ENCODE measurements around the gene ADGRF3. TPM values are rescaled to one million over a fixed set of nuclear protein-coding genes. Genes with fewer than 3 reads are reported as not detected.

The ADGRF3 gene
- total and polyA plus RNA-seq, 2 of the 8 experiments (the other 6 are each of a cell fraction or from before 2014, with no cell fraction given), result 0.54 to 0.69 TPM

DNA sequence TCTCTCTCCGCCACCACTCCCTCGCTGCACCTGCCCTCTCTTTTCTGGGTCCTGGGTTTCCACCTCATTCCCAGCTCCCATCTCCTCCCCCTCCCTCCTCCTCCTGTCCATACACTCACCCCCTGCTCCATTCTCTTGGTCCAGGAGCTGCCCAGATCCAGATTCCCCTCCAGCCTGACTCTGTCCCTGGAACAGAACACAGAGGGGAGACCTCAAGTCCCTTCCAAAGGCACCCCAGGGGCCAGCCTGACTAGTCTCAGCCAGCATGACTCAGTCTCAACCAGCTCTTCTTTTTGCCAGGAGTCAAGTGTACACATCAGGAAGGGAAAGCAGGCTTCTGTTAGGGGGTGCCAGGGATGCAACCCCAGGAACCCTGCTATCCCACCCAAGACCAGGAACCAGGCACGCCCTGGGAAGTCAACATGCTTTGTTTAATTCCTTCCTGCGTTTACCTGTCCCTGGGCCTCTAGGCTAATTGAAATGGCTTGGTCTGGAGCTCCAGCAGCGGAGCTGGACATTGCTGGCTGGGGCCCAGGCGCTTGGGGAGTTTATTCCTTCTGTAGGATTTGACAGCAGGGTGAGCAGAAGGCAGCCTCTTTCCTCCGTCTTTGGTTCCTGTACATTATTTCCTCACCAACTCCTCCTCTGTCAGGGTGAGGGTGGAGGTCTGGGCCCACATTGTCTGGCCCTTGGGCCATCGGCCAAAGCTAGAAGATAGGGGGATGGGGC, 29.0 kb downstream of the ADGRF3 start (continued):
- no peak for TF ChIP-seq CHD7 (IDR thresholded peaks at IDR 0.05; ENCODE audit: insufficient replicate concordance, low read length)
- TF ChIP-seq TEAD4 (IDR thresholded peaks at IDR 0.05; ENCODE audit: low read depth, low read length), result no peak
- no peak for TF ChIP-seq NRF1 (IDR thresholded peaks at IDR 0.05; ENCODE audit: low read depth, low read length)
- no peak for TF ChIP-seq ASH2L (IDR thresholded peaks at IDR 0.05; ENCODE audit: low read length)
- TF ChIP-seq CTBP2 (IDR thresholded peaks at IDR 0.05; ENCODE audit: borderline replicate concordance, insufficient read depth, insufficient read length, low read length), result no peak
- no peak for TF ChIP-seq SUZ12 (IDR thresholded peaks at IDR 0.05; ENCODE audit: low read length)
- no peak for TF ChIP-seq EZH2 (IDR thresholded peaks at IDR 0.05; ENCODE audit: low read depth, low read length, severe bottlenecking)
- no peak for TF ChIP-seq CHD2 (IDR thresholded peaks at IDR 0.05; ENCODE audit: low read length)
- no peak for TF ChIP-seq FOSL1 (IDR thresholded peaks at IDR 0.05; ENCODE audit: insufficient read depth, low read depth, low read length)
- no peak for TF ChIP-seq GTF2F1 (IDR thresholded peaks at IDR 0.05; ENCODE audit: borderline replicate concordance, low read depth, low read length)
- no peak for TF ChIP-seq KDM4A (IDR thresholded peaks at IDR 0.05; ENCODE audit: low read depth, low read length, severe bottlenecking)
